GM10847 (cell line): ENCODE data around the gene E2F1.

ENCODE experiments used
- POLR2A ChIP-seq: IDR thresholded peaks from 2 replicates; pipeline ENCODE4 v1.6.1; 2011; ENCODE audit not compliant: insufficient read length; ENCODE audit errors: extremely low read depth

E2F1 gene

GRCh38 chr20:33626190-33626589 lies 60.0 kb downstream of the E2F1 start:
- no peak for TF ChIP-seq POLR2A
